A673 (cell line): ENCODE data around the gene FLACC1.

Experiments used
- EZH2 ChIP-seq: fragments of 200-600 bp; sonication (generic); IDR thresholded peaks from 2 replicates; pipeline ENCODE4 v1.6.1; 2017; ENCODE audit warnings: borderline replicate concordance, low read depth, mild to moderate bottlenecking, mixed read lengths, antibody characterized with exemption, low read length; ENCODE audit not compliant: poor library complexity, severe bottlenecking
- TF ChIP-seq, protein P1 (sequence below): fragments of 300-800, 200-600 bp; sonication (generic); conservative IDR thresholded peaks from 2 replicates; pipeline ENCODE4 v1.5.1; 2017; ENCODE audit warnings: low read depth, mild to moderate bottlenecking, antibody characterized with exemption, low read length, moderate library complexity, mixed read lengths

DNA sequence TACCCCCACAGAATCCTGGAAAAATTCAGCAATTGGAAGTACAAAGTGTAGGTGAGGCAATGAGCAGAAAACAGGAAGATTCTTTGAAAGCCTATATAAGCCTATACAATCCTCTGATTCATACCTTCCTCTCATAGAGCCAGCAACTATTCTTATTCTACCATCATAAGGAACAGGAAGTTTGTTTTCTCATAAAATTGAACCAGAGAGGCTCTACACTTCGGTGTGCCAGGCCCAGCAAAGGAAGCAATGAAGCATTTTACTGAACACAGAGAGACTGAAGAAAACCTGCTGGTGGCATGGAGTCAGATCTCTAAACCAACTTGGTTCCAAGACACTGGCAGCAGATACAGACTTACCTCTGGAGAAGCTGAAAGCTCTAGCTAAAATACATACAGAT lies 78.1 kb downstream of the FLACC1 start:
- TF ChIP-seq, protein P1, sequence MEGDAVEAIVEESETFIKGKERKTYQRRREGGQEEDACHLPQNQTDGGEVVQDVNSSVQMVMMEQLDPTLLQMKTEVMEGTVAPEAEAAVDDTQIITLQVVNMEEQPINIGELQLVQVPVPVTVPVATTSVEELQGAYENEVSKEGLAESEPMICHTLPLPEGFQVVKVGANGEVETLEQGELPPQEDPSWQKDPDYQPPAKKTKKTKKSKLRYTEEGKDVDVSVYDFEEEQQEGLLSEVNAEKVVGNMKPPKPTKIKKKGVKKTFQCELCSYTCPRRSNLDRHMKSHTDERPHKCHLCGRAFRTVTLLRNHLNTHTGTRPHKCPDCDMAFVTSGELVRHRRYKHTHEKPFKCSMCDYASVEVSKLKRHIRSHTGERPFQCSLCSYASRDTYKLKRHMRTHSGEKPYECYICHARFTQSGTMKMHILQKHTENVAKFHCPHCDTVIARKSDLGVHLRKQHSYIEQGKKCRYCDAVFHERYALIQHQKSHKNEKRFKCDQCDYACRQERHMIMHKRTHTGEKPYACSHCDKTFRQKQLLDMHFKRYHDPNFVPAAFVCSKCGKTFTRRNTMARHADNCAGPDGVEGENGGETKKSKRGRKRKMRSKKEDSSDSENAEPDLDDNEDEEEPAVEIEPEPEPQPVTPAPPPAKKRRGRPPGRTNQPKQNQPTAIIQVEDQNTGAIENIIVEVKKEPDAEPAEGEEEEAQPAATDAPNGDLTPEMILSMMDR = no peak
- no peak for TF ChIP-seq EZH2
